GM23338 (cell line): ENCODE data around the gene VTCN1. TPM values are rescaled to one million over a fixed set of nuclear protein-coding genes. Genes with fewer than 3 reads are reported as not detected.

Source experiments
- ATAC-seq: fragments of 200-7000 bp; cut with Tn5 transposase; 3 replicates; pipeline ENCODE4 v1.9.1; 2020
- DNase-seq: peaks from one replicate; pipeline ENCODE4 v3.0.0-alpha.2; 2015; ENCODE audit warnings: low spot score
- H2AFZ ChIP-seq: fragments of 200-600 bp; sonication (generic); 2 replicates; pipeline ENCODE4 v1.8.0; 2016; ENCODE audit warnings: antibody characterized with exemption, mild to moderate bottlenecking, moderate library complexity
- H3F3A ChIP-seq: fragments of 200-600 bp; sonication (generic); replicated peaks from 2 replicates; pipeline ENCODE4 v1.8.0; 2017; ENCODE audit warnings: antibody characterized with exemption, mixed run types, low read depth
- H3K27ac ChIP-seq: fragments of 200-600 bp; sonication (generic); 2 replicates; pipeline ENCODE4 v1.6.1; 2016; ENCODE audit warnings: low read depth
- H3K27me3 ChIP-seq: fragments of 200-600 bp; sonication (generic); 2 replicates; pipeline ENCODE4 v1.8.0; 2016; ENCODE audit warnings: mild to moderate bottlenecking, mixed run types, moderate library complexity; ENCODE audit not compliant: insufficient read depth
- H3K36me3 ChIP-seq: fragments of 200-600 bp; sonication (generic); 2 replicates; pipeline ENCODE4 v1.8.0; 2016; ENCODE audit warnings: mild to moderate bottlenecking; ENCODE audit not compliant: insufficient read depth
- H3K4me1 ChIP-seq: fragments of 200-600 bp; sonication (generic); 2 replicates; pipeline ENCODE4 v1.8.0; 2016; ENCODE audit warnings: mild to moderate bottlenecking, moderate library complexity; ENCODE audit not compliant: insufficient read depth
- H3K4me2 ChIP-seq: fragments of 200-600 bp; sonication (generic); 2 replicates; pipeline ENCODE4 v1.7.1; 2017; ENCODE audit warnings: mixed run types
- H3K4me3 ChIP-seq: fragments of 200-600 bp; sonication (generic); 2 replicates; pipeline ENCODE4 v1.6.1; 2016; ENCODE audit warnings: mixed run types
- H3K79me2 ChIP-seq: fragments of 200-600 bp; sonication (generic); replicated peaks from 2 replicates; pipeline ENCODE4 v1.8.0; 2017; ENCODE audit warnings: mild to moderate bottlenecking; ENCODE audit not compliant: insufficient read depth
- H3K9me2 ChIP-seq: fragments of 200-600 bp; sonication (generic); 2 replicates; pipeline ENCODE4 v1.8.0; 2017; ENCODE audit not compliant: insufficient read depth
- H4K20me1 ChIP-seq: fragments of 200-600 bp; sonication (generic); replicated peaks from 2 replicates; pipeline ENCODE4 v1.8.0; 2017; ENCODE audit warnings: mild to moderate bottlenecking; ENCODE audit not compliant: insufficient read depth
- H3K27ac Mint-ChIP-seq: 2 replicates; pipeline ENCODE4 v1.8.0; 2020; ENCODE audit warnings: inconsistent platforms, mild to moderate bottlenecking, moderate library complexity, mixed read lengths
- H3K27me3 Mint-ChIP-seq: 3 replicates; pipeline ENCODE4 v1.8.0; 2022; ENCODE audit warnings: low read depth, mild to moderate bottlenecking, moderate library complexity, mixed read lengths, inconsistent platforms; ENCODE audit not compliant: insufficient read depth, poor library complexity
- H3K36me3 Mint-ChIP-seq: 3 replicates; pipeline ENCODE4 v1.8.0; 2021; ENCODE audit warnings: low read depth, mild to moderate bottlenecking, inconsistent platforms, moderate library complexity, mixed read lengths
- H3K4me1 Mint-ChIP-seq: 3 replicates; pipeline ENCODE4 v1.8.0; 2020; ENCODE audit warnings: mild to moderate bottlenecking, inconsistent platforms, mixed read lengths
- H3K4me3 Mint-ChIP-seq: 3 replicates; pipeline ENCODE4 v1.8.0; 2021; ENCODE audit warnings: moderate library complexity, mild to moderate bottlenecking, inconsistent platforms, mixed read lengths
- H3K9me3 Mint-ChIP-seq: 3 replicates; pipeline ENCODE4 v1.8.0; 2020; ENCODE audit warnings: moderate library complexity, mild to moderate bottlenecking, inconsistent platforms, mixed read lengths
- EZH2 ChIP-seq: fragments of 200-600 bp; sonication (generic); IDR thresholded peaks from one replicate; pipeline ENCODE4 v1.8.0; 2017; ENCODE audit warnings: antibody characterized with exemption, mild to moderate bottlenecking, low read depth; ENCODE audit not compliant: unreplicated experiment
- NANOG ChIP-seq: IDR thresholded peaks from 2 replicates; pipeline ENCODE4 v1.6.1; 2016; ENCODE audit warnings: antibody characterized with exemption, borderline replicate concordance
- polyA plus RNA-seq: library from polyadenylated mRNA; unstranded; fragments of >200 nt; fragmentation: Nextera tagmentation; extraction: Ambion mirVana; gene quantifications from 2 replicates; pipeline ENCODE4 v1.2.1, GENCODE V29; 2016
- total RNA-seq: library from RNA; depleted of rRNA; stranded (reverse); fragments of >200 nt; shearing (Covaris generic); gene quantifications from 2 replicates; pipeline ENCODE4 v1.2.3, GENCODE V29; 2014
- TF ChIP-seq, protein P1 (sequence below): fragments of 250-450 bp; sonication (Bioruptor Pico); IDR thresholded peaks from 2 replicates; pipeline ENCODE4 v1.5.0; 2020; ENCODE audit warnings: mild to moderate bottlenecking, moderate library complexity
- TF ChIP-seq, protein P2 (sequence below), 2 experiments: fragments of 200-600 bp in 1 of 2; sonication (generic) in 1 of 2; conservative IDR thresholded peaks; 2 replicates each; pipeline versions ENCODE4 v1.5.1 to v1.6.1; 2016 to 2017; ENCODE audit warnings: antibody characterized with exemption in 2 of 2, low read depth in 2 of 2, mild to moderate bottlenecking in 2 of 2, moderate library complexity in 1 of 2

The VTCN1 gene
- total and polyA plus RNA-seq, 2 experiments from 2014 or later = not detected

DNA sequence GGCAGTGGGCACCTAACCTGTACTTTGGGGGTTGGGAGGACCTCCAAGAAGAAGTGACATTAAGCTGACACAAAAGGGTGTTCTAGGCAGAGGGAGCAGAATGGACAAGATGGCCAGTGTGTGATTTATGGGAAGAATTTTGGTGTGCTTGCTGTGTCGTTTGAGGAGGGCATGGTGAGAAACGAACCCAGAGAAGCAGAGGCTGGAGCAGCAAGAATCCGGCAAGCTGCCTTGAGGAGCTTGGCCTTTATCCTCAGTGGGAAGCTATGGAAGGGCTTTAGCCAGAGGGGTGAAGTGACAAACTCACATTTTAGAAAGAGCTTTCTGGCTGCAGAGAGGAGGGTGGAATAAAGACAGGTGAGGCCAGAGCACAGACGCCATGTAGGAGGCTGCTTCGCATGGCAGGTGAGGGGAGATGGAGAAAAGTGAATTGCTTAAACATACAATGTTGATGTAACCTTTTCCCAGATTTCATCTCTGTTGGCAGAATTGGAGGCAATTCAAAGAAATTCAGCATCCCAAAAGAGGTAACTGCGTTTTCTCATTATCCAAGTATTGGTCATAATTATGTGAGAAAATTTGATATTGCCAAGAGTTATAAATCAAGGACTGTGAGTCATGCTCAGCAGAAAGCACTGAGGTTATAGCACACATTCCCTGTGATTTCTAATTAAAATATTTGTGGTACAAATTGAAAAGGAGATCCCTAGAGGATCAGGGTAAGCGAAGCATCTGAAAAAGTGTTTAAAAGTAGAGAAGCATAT, 115.7 kb downstream of the VTCN1 start (continued):
- TF ChIP-seq, protein P1, sequence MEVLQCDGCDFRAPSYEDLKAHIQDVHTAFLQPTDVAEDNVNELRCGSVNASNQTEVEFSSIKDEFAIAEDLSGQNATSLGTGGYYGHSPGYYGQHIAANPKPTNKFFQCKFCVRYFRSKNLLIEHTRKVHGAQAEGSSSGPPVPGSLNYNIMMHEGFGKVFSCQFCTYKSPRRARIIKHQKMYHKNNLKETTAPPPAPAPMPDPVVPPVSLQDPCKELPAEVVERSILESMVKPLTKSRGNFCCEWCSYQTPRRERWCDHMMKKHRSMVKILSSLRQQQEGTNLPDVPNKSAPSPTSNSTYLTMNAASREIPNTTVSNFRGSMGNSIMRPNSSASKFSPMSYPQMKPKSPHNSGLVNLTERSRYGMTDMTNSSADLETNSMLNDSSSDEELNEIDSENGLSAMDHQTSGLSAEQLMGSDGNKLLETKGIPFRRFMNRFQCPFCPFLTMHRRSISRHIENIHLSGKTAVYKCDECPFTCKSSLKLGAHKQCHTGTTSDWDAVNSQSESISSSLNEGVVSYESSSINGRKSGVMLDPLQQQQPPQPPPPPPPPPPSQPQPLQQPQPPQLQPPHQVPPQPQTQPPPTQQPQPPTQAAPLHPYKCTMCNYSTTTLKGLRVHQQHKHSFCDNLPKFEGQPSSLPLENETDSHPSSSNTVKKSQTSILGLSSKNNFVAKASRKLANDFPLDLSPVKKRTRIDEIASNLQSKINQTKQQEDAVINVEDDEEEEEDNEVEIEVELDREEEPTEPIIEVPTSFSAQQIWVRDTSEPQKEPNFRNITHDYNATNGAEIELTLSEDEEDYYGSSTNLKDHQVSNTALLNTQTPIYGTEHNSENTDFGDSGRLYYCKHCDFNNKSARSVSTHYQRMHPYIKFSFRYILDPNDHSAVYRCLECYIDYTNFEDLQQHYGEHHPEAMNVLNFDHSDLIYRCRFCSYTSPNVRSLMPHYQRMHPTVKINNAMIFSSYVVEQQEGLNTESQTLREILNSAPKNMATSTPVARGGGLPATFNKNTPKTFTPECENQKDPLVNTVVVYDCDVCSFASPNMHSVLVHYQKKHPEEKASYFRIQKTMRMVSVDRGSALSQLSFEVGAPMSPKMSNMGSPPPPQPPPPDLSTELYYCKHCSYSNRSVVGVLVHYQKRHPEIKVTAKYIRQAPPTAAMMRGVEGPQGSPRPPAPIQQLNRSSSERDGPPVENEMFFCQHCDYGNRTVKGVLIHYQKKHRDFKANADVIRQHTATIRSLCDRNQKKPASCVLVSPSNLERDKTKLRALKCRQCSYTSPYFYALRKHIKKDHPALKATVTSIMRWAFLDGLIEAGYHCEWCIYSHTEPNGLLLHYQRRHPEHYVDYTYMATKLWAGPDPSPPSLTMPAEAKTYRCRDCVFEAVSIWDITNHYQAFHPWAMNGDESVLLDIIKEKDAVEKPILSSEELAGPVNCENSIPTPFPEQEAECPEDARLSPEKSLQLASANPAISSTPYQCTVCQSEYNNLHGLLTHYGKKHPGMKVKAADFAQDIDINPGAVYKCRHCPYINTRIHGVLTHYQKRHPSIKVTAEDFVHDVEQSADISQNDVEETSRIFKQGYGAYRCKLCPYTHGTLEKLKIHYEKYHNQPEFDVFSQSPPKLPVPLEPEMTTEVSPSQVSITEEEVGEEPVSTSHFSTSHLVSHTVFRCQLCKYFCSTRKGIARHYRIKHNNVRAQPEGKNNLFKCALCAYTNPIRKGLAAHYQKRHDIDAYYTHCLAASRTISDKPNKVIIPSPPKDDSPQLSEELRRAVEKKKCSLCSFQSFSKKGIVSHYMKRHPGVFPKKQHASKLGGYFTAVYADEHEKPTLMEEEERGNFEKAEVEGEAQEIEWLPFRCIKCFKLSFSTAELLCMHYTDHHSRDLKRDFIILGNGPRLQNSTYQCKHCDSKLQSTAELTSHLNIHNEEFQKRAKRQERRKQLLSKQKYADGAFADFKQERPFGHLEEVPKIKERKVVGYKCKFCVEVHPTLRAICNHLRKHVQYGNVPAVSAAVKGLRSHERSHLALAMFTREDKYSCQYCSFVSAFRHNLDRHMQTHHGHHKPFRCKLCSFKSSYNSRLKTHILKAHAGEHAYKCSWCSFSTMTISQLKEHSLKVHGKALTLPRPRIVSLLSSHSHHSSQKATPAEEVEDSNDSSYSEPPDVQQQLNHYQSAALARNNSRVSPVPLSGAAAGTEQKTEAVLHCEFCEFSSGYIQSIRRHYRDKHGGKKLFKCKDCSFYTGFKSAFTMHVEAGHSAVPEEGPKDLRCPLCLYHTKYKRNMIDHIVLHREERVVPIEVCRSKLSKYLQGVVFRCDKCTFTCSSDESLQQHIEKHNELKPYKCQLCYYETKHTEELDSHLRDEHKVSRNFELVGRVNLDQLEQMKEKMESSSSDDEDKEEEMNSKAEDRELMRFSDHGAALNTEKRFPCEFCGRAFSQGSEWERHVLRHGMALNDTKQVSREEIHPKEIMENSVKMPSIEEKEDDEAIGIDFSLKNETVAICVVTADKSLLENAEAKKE (CRISPR knock-in tag) = no peak
- TF ChIP-seq EZH2 = no peak
- TF ChIP-seq NANOG = no peak

DNA sequence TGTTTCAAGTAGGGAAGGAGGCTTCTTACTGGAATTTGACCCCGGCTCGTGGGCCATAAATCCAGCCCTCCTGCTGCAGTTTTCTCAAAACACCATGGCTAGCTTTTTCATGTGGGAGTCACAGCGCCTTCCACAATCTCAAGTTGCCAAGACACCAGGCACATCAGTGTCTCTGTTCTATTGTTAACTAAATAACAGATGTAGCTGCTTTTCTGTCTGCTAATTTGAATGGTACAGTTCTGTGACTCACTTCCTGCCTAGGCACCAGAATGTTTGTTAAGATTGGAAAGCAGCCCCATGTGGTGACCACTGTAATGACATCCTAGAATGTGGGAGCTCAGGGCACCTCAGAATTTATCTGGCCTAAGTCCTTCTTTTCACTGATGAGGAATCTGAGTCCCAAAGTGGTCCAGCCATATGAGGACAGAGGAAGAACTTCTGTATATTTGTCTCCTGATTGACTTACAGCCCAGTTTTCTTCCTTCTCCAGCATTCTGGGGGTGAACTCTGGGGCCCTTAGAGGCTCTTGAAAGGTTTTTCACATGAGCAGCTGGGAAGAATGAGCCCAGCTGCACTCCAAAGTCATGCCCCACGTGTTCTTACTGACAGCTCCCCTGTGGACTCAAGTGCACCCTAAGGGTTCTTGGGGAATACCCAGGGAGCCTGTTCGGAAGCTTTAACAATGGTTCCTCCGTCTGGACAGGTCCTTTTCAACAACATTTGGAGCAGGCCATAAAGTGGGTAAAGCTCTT, 116.7 kb downstream of the VTCN1 start:
- TF ChIP-seq, protein P2, sequence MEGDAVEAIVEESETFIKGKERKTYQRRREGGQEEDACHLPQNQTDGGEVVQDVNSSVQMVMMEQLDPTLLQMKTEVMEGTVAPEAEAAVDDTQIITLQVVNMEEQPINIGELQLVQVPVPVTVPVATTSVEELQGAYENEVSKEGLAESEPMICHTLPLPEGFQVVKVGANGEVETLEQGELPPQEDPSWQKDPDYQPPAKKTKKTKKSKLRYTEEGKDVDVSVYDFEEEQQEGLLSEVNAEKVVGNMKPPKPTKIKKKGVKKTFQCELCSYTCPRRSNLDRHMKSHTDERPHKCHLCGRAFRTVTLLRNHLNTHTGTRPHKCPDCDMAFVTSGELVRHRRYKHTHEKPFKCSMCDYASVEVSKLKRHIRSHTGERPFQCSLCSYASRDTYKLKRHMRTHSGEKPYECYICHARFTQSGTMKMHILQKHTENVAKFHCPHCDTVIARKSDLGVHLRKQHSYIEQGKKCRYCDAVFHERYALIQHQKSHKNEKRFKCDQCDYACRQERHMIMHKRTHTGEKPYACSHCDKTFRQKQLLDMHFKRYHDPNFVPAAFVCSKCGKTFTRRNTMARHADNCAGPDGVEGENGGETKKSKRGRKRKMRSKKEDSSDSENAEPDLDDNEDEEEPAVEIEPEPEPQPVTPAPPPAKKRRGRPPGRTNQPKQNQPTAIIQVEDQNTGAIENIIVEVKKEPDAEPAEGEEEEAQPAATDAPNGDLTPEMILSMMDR (conservative IDR thresholded peaks at IDR 0.05; ENCODE audit: low read depth in 2 of 2) = peak; percentile 21 to 40; a peak in 2 of 4 replicates
- TF ChIP-seq, protein P1 (CRISPR knock-in tag) = no peak
- Mint-ChIP-seq H3K27me3 (no peaks in the 10 kb centered on the region), H3K36me3 (peaks cover 90% of the 10 kb centered on the region), H3K9me3 (no peaks in the 10 kb centered on the region), H3K4me1 (peaks cover 18% of the 10 kb centered on the region), H3K4me3 (no peak overlapping the region), H3K27ac (peak overlapping the region; percentile 95)
- Histone ChIP-seq H3K4me1 (peaks cover 7% of the 10 kb centered on the region; the same call in 1 of the 2 replicates), H3K27me3 (no peaks in the 10 kb centered on the region), H3K9me2 (no peaks in the 10 kb centered on the region), H3K79me2 (no peaks in the 10 kb centered on the region), H3F3A (0 out of 2 replicates have a peak, but pooled peaks cover 3% of the 10 kb centered on the region), H3K4me3 (no peak overlapping the region), H2AFZ (no peak overlapping the region), H3K27ac (peak overlapping the region; percentile 62), H3K36me3 (peaks cover 83% of the 10 kb centered on the region), H4K20me1 (peaks cover 3% of the 10 kb centered on the region; the same call in 1 of the 2 replicates), H3K4me2 (no peak overlapping the region)
- peak; percentile 83 for ATAC-seq
- DNase-seq = peak; percentile 61
